ENCODE results near the gene EPG5. TPM values are rescaled to one million over a fixed set of nuclear protein-coding genes. Genes with fewer than 3 reads are reported as not detected.
A peak's percentile ranks its signal among the peaks of the same experiment; 100 is the strongest.
"Not testable (repeated sequence)": the region's sequence is repeated elsewhere in the genome, so short reads cannot be mapped to it uniquely, and the experiment has no call there.

EPG5 gene
- total and polyA plus RNA-seq, 7 donors = 4.4 to 19.9 (median 11.9) TPM

- H3K36me3 ChIP-seq (ENCODE audit: insufficient read depth in 1 of 2, low read depth in 1 of 2) = peaks cover 0 to 21% of the 10 kb centered on the region in 2 donors
- no peak for TF ChIP-seq CTCF (IDR thresholded peaks at IDR 0.05)
- 54 to 66% (median 63%) methylated on average over 3 of the region's 3 CpGs for WGBS, 3 donors
- H3K4me3 ChIP-seq = no peak overlapping the region
- intact Hi-C loops (cut with DNase I) = no loop called here
- H3K4me1 ChIP-seq = no peaks in the 10 kb centered on the region
- H3K27ac ChIP-seq = no peak overlapping the region
- DNase-seq (no peak), ATAC-seq (no peak)
- no peaks in the 10 kb centered on the region for H3K27me3 ChIP-seq (ENCODE audit: insufficient read depth in 3 of 3, low read length in 2 of 3)
- H3K9me3 ChIP-seq = no peaks in the 10 kb centered on the region
Measured at GRCh38 chr18:45995461-45995860, 28.3 kb upstream of the EPG5 start.

- TF ChIP-seq CTCF (IDR thresholded peaks at IDR 0.05) = no peak
- 83 to 91% (median 84%) methylated on average over 4 of the region's 4 CpGs for WGBS, 3 donors
- H3K27ac ChIP-seq = no peak overlapping the region
- ATAC-seq (no peak), DNase-seq (no peak)
- intact Hi-C loops (cut with DNase I) = no loop called here
- no peak overlapping the region for H3K4me3 ChIP-seq
- H3K9me3 ChIP-seq = no peaks in the 10 kb centered on the region
- no peaks in the 10 kb centered on the region for H3K27me3 ChIP-seq (ENCODE audit: insufficient read depth in 3 of 3, low read length in 2 of 3)
- peaks cover 0 to 39% of the 10 kb centered on the region in 2 donors for H3K36me3 ChIP-seq (ENCODE audit: insufficient read depth in 1 of 2, low read depth in 1 of 2)
- H3K4me1 ChIP-seq = no peaks in the 10 kb centered on the region
Measured at GRCh38 chr18:45993438-45993837, 26.3 kb upstream of the EPG5 start.

- H3K4me3 ChIP-seq; H3K27ac ChIP-seq; ATAC-seq; H3K9me3 ChIP-seq; H3K27me3 ChIP-seq (ENCODE audit: insufficient read depth in 3 of 3, low read length in 2 of 3); H3K4me1 ChIP-seq; intact Hi-C loops (cut with DNase I); DNase-seq: not testable (repeated sequence)
- H3K36me3 ChIP-seq (ENCODE audit: insufficient read depth in 1 of 2, low read depth in 1 of 2) = peaks cover 0 to 48% of the 10 kb centered on the region in 2 donors
- 76 to 83% (median 79%) methylated on average over 6 of the region's 6 CpGs for WGBS, 3 donors
Measured at GRCh38 chr18:45992527-45992926, 25.4 kb upstream of the EPG5 start.

- H3K4me3 ChIP-seq = no peak overlapping the region
- H3K36me3 ChIP-seq (ENCODE audit: insufficient read depth in 1 of 2, low read depth in 1 of 2) = peaks cover 0 to 53% of the 10 kb centered on the region in 2 donors
- no peak for ATAC-seq
- WGBS, 3 donors = 90 to 97% (median 96%) methylated on average over 3 of the region's 3 CpGs
- no peaks in the 10 kb centered on the region for H3K4me1 ChIP-seq
- intact Hi-C loops (cut with DNase I) = no loop called here
- no peak overlapping the region for H3K27ac ChIP-seq
- no peaks in the 10 kb centered on the region for H3K9me3 ChIP-seq
- no peaks in the 10 kb centered on the region for H3K27me3 ChIP-seq (ENCODE audit: insufficient read depth in 3 of 3, low read length in 2 of 3)
- no peak for DNase-seq
- TF ChIP-seq CTCF (IDR thresholded peaks at IDR 0.05) = no peak
Measured at GRCh38 chr18:45991788-45992187, 24.7 kb upstream of the EPG5 start.

GRCh38 chr18:45984546-45985235 lies 17.6 kb upstream of the EPG5 start:
- 29 to 78% (median 32%) methylated on average over 4 of the region's 4 CpGs for WGBS, 3 donors
- ATAC-seq = peak in 3 of 4 donors; percentile 69 to 87 (median 71)
- Histone ChIP-seq H3K9me3 (no peaks in the 10 kb centered on the region), H3K27me3 (ENCODE audit: insufficient read depth in 3 of 3, low read length in 2 of 3) (no peaks in the 10 kb centered on the region), H3K36me3 (ENCODE audit: insufficient read depth in 1 of 2, low read depth in 1 of 2) (peaks cover 0 to 24% of the 10 kb centered on the region in 2 donors), H3K27ac (peak overlapping the region; percentile 8), H3K4me1 (peaks cover 26% of the 10 kb centered on the region), H3K4me3 (no peak overlapping the region)
- intact Hi-C loops (cut with DNase I) = no loop called here
- TF ChIP-seq CTCF (IDR thresholded peaks at IDR 0.05) = no peak
- DNase-seq = no peak

Data from psoas muscle (tissue), 8 donors.